Adrenal gland (tissue), 12 donors: ENCODE results near the gene CLNS1A. TPM values are rescaled to one million over a fixed set of nuclear protein-coding genes. Genes with fewer than 3 reads are reported as not detected.

Experiments used
- DNase-seq, 7 donors: peaks; one replicate each; pipeline ENCODE4 v3.0.0-alpha.2; 2019 to 2020
- H3K27ac ChIP-seq, 5 donors: fragments of 200-600 bp; sonication (generic) in 4 of 5; 1 replicate in 3 of 5; 2 replicates in 2 of 5; pipeline versions ENCODE4 v1.5.1 to v1.8.0; 2016 to 2020; ENCODE audit warnings: mild to moderate bottlenecking in 1 of 5
- H3K27me3 ChIP-seq: fragments of 200-600 bp; 2 replicates; pipeline ENCODE4 v1.8.0; 2021
- H3K36me3 ChIP-seq, 2 donors: fragments of 200-600 bp; replicated peaks in 1 of 2; 1 replicate in 1 of 2; 2 replicates in 1 of 2; pipeline versions ENCODE4 v1.5.1 to v1.8.0; 2018 to 2022
- H3K4me1 ChIP-seq, 2 donors: fragments of 200-600 bp; replicated peaks in 1 of 2; 1 replicate in 1 of 2; 2 replicates in 1 of 2; pipeline versions ENCODE4 v1.5.1 to v1.8.0; 2018 to 2021
- H3K4me3 ChIP-seq, 4 donors: fragments of 200-600 bp; sonication (generic) in 3 of 4; one replicate each; pipeline ENCODE4 v1.5.1; 2016 to 2018
- H3K9me3 ChIP-seq, 3 donors: fragments of 200-600 bp; sonication (generic) in 1 of 3; replicated peaks in 1 of 3; 1 replicate in 2 of 3; 2 replicates in 1 of 3; pipeline versions ENCODE4 v1.5.1 to v1.8.0; 2016 to 2021
- CTCF ChIP-seq, 6 experiments: fragments of 450-650 bp in 4 of 6; fragments of 200-600 bp in 2 of 6; sonication (generic) in 1 of 6; IDR thresholded peaks; 1 replicate in 5 of 6; 2 replicates in 1 of 6; pipeline versions ENCODE4 v1.5.1 to v1.8.0; 2016 to 2021; ENCODE audit warnings: antibody characterized with exemption in 6 of 6, mild to moderate bottlenecking in 2 of 6, moderate library complexity in 1 of 6
- POLR2A ChIP-seq, 2 donors: fragments of 450-650 bp; IDR thresholded peaks; one replicate each; pipeline ENCODE4 v1.6.1; 2017; ENCODE audit warnings: antibody characterized with exemption in 2 of 2, mild to moderate bottlenecking in 2 of 2, moderate library complexity in 1 of 2
- WGBS, 4 donors: extraction: QIAGEN DNeasy Blood & Tissue Kit in 2 of 4; methylation state at CpG; one replicate each; pipeline versions ENCODE4 v1.1.5 to v1.1.7; 2013 to 2017; 5-methylcytosine and 5-hydroxymethylcytosine counted together
- intact Hi-C, 2 donors: fragments of 100-400 bp; cut with DNase I; formaldehyde crosslinking; loops; one replicate each; pipeline versions ENCODE4 v1.14.1 to v1.15.0; 2022 to 2023
- polyA plus RNA-seq, 3 donors: library from polyadenylated mRNA; stranded (reverse); fragments of 200-250 nt in 2 of 3; fragments of 350-450 nt in 1 of 3; fragmentation: Illumina TruSeq in 1 of 3; extraction: RNeasy Lipid Tissue Mini Kit (QIAGEN cat#74804) in 1 of 3; gene quantifications; one replicate each; pipeline ENCODE4 v1.2.3, GENCODE V29; 2013 to 2014
- total RNA-seq, 9 donors: library from RNA; depleted of rRNA in 4 of 9; stranded (reverse); fragments of >200 nt in 4 of 9; fragments of 120-200 nt in 1 of 9; fragmentation: NEBNext Ultra II Directional in 1 of 9; extraction: Animal tissue kit (Norgen Biotek cat#: 25700) in 1 of 9; gene quantifications; one replicate each; pipeline versions ENCODE4 v1.1.0 to v1.2.4, GENCODE V29; 2013 to 2023
- donor health status: healthy with polysubstance abuse.
- donor health status: Bipolar disorder and iron deficiency.
- donor health status: DM: yes; HTN: yes; CAD: no.
- donor health status: DM: no; HTN: no; CAD: no.
- donor health status: DM: no; HTN: no; CAD: no.
- donor health status: DM: yes; HTN: yes; CAD: no.

CLNS1A gene
- total and polyA plus RNA-seq, 12 donors = 43.7 to 263 (median 128) TPM

GRCh38 chr11:77672264-77672663 lies 34.7 kb upstream of the CLNS1A start:
- WGBS, 4 donors = 53 to 64% (median 57%) methylated on average over 1 of the region's 1 CpG
- Histone ChIP-seq H3K4me1 (peaks cover 17 to 26% of the 10 kb centered on the region in 2 donors), H3K27ac (peak overlapping the region in 4 of 5 donors; percentile 49 to 78 (median 62)), H3K36me3 (peaks cover 0 to 68% of the 10 kb centered on the region in 2 donors), H3K27me3 (no peaks in the 10 kb centered on the region), H3K4me3 (no peak overlapping the region), H3K9me3 (no peaks in the 10 kb centered on the region)
- intact Hi-C loops = no loop called here
- TF ChIP-seq CTCF (IDR thresholded peaks at IDR 0.05) (no peak), POLR2A (IDR thresholded peaks at IDR 0.05) (peak in 1 of 2 donors; percentile 68)
- DNase-seq = peak; percentile 73 to 91 (median 89)

GRCh38 chr11:77669848-77670511 lies 32.4 kb upstream of the CLNS1A start:
- peaks cover 0 to 63% of the 10 kb centered on the region in 2 donors for H3K36me3 ChIP-seq
- WGBS, 4 donors = 29 to 51% (median 47%) methylated on average over 2 of the region's 2 CpGs
- intact Hi-C loops = no loop called here

GRCh38 chr11:77668760-77669159 lies 31.2 kb upstream of the CLNS1A start:
- intact Hi-C loops = no loop called here
- TF ChIP-seq POLR2A (IDR thresholded peaks at IDR 0.05) (no peak), CTCF (IDR thresholded peaks at IDR 0.05) (no peak)
- peaks cover 17 to 35% of the 10 kb centered on the region in 2 donors for H3K4me1 ChIP-seq
- WGBS, 4 donors = 82 to 88% (median 86%) methylated on average over 3 of the region's 3 CpGs
- no peak overlapping the region for H3K4me3 ChIP-seq
- H3K9me3 ChIP-seq = no peaks in the 10 kb centered on the region
- no peak for DNase-seq
- peak overlapping the region in 1 of 5 donors; percentile 70 for H3K27ac ChIP-seq
- H3K27me3 ChIP-seq = no peaks in the 10 kb centered on the region
- H3K36me3 ChIP-seq = peaks cover 0 to 50% of the 10 kb centered on the region in 2 donors

More at GRCh38 chr11:77669848-77670511, 32.4 kb upstream of the CLNS1A start:
- DNase-seq = peak in 3 of 7 donors; percentile 32 to 42 (median 41)
- TF ChIP-seq CTCF (IDR thresholded peaks at IDR 0.05) = no peak
- TF ChIP-seq POLR2A (IDR thresholded peaks at IDR 0.05) = peak in 1 of 2 donors; percentile 21
- Histone ChIP-seq H3K9me3 (no peaks in the 10 kb centered on the region), H3K27ac (peak overlapping the region; percentile 16 to 70 (median 50)), H3K27me3 (no peaks in the 10 kb centered on the region), H3K4me1 (peaks cover 17 to 36% of the 10 kb centered on the region in 2 donors), H3K4me3 (no peak overlapping the region)

- Histone ChIP-seq H3K4me1 (peaks cover 11 to 22% of the 10 kb centered on the region in 2 donors), H3K27ac (no peak overlapping the region), H3K4me3 (no peak overlapping the region), H3K9me3 (no peaks in the 10 kb centered on the region), H3K36me3 (peaks cover 0 to 28% of the 10 kb centered on the region in 2 donors), H3K27me3 (no peaks in the 10 kb centered on the region)
- intact Hi-C loops = no loop called here
- TF ChIP-seq POLR2A (IDR thresholded peaks at IDR 0.05) (no peak), CTCF (IDR thresholded peaks at IDR 0.05) (no peak)
- 76 to 80% (median 78%) methylated on average over 7 of the region's 7 CpGs for WGBS, 4 donors
- DNase-seq = no peak
These were observed 27.8 kb upstream of the CLNS1A start for GRCh38 chr11:77665240-77665965.
